ENCODE results near the gene UBL4A.

DNA sequence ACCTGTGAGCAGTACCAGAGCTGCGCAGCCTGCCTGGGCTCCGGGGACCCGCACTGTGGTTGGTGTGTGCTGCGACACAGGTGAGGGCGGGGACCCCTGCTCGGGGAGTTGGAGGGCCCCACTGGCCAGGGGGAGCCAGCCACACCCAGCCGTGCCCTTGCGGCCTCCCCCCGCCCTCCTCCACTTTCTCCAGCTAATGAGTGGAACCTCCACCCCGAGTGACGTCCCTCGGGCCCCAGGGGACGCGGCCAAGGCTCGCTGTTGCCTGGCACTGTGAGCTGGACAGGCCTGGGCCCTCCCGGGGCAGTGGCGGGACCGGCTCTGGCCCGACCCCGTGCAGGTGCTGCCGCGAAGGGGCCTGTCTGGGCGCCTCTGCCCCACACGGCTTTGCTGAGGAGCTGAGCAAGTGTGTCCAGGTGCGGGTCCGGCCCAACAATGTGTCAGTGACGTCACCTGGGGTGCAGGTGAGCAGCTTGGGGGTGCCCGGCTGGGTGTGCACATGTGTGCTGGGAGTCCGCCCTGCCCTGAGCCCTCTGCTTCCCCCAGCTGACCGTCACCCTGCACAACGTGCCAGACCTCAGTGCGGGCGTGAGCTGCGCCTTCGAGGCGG lies 22.7 kb downstream of the UBL4A start:
- TF ChIP-seq CTCF (IDR thresholded peaks at IDR 0.05), result no peak
- TF ChIP-seq POLR2AphosphoS5 (IDR thresholded peaks at IDR 0.05), result no peak
- no peak for TF ChIP-seq POLR2A (IDR thresholded peaks at IDR 0.05)
- TF ChIP-seq EP300 (IDR thresholded peaks at IDR 0.05), result no peak
